Panc1 (cell line): ENCODE results near the gene EXOC6B. TPM values are rescaled to one million over a fixed set of nuclear protein-coding genes. Genes with fewer than 3 reads are reported as not detected.

Experiments used
- ATAC-seq: fragments of 200-7000 bp; cut with Tn5 transposase; 2 replicates; pipeline ENCODE4 v1.9.1; 2020; ENCODE audit warnings: mild to moderate bottlenecking, moderate library complexity
- BruUV-seq: library from RNA; stranded (reverse); fragments of 400-500 nt; replicated peaks from 2 replicates; lab custom pipeline; 2021; lab: Mats Ljungman, UMichigan
- CTCF ChIA-PET: fragments of 300-600 bp; sonication (Branson Sonifier 250); formaldehyde crosslinking; loops from one replicate; lab custom pipeline; 2022; ENCODE audit warnings: antibody characterized with exemption; lab: Charles Lee
- POLR2A ChIA-PET: fragments of 300-600 bp; sonication (Branson Sonifier 250); formaldehyde crosslinking; loops from one replicate; lab custom pipeline; 2022; ENCODE audit warnings: antibody characterized with exemption; lab: Charles Lee
- DNase-seq: peaks from one replicate; pipeline ENCODE4 v3.0.0-alpha.2; 2010; ENCODE audit warnings: low read depth, low spot score
- H3K27ac ChIP-seq: 2 replicates; pipeline ENCODE4 v1.5.1; 2011; ENCODE audit warnings: mild to moderate bottlenecking, low read length, inconsistent platforms
- H3K27me3 ChIP-seq: fragments of 200-500 bp; sonication (Bioruptor generic); 2 replicates; pipeline ENCODE4 v1.6.0; 2014; ENCODE audit warnings: low read length, inconsistent platforms; ENCODE audit not compliant: control insufficient read depth, insufficient read depth
- H3K36me3 ChIP-seq: fragments of 200-500 bp; sonication (Bioruptor generic); 2 replicates; pipeline ENCODE4 v1.5.1; 2014; ENCODE audit warnings: inconsistent platforms, mild to moderate bottlenecking, low read length, moderate library complexity; ENCODE audit not compliant: control insufficient read depth, insufficient read depth
- H3K4me1 ChIP-seq: 2 replicates; pipeline ENCODE4 v1.5.1; 2011; ENCODE audit warnings: inconsistent platforms, mild to moderate bottlenecking, low read length, moderate library complexity; ENCODE audit not compliant: control insufficient read depth, insufficient read depth
- H3K4me3 ChIP-seq, 2 experiments: 2 replicates each; pipeline ENCODE4 v1.5.1; 2011 to 2012; ENCODE audit warnings: low read depth in 2 of 2, low read length in 2 of 2, mild to moderate bottlenecking in 2 of 2, inconsistent platforms in 1 of 2, moderate library complexity in 1 of 2
- H3K9me3 ChIP-seq: fragments of 200-500 bp; sonication (Bioruptor generic); 2 replicates; pipeline ENCODE4 v1.5.1; 2014; ENCODE audit warnings: low read depth, mild to moderate bottlenecking, inconsistent platforms, low read length, moderate library complexity; ENCODE audit not compliant: control insufficient read depth, insufficient read depth
- CTCF ChIP-seq: fragments of 450-650 bp; IDR thresholded peaks from 2 replicates; pipeline ENCODE4 v1.5.1; 2017; ENCODE audit warnings: mild to moderate bottlenecking
- POLR2AphosphoS5 ChIP-seq: IDR thresholded peaks from 2 replicates; pipeline ENCODE4 v1.6.1; 2012; ENCODE audit warnings: mild to moderate bottlenecking, low read depth, low read length, moderate library complexity
- REST ChIP-seq, 2 experiments: IDR thresholded peaks; 2 replicates each; pipeline ENCODE4 v1.6.1; 2011 to 2012; ENCODE audit warnings: low read depth in 2 of 2, control low read depth in 1 of 2, low read length in 1 of 2, mild to moderate bottlenecking in 1 of 2, moderate library complexity in 1 of 2; ENCODE audit not compliant: insufficient read depth in 1 of 2
- SIN3A ChIP-seq: IDR thresholded peaks from 2 replicates; pipeline ENCODE4 v1.6.1; 2012; ENCODE audit warnings: low read depth, mild to moderate bottlenecking, low read length, moderate library complexity, borderline replicate concordance; ENCODE audit not compliant: insufficient read depth
- TCF7L2 ChIP-seq: IDR thresholded peaks from 2 replicates; pipeline ENCODE4 v1.6.1; 2011; ENCODE audit warnings: mild to moderate bottlenecking, low read depth, low read length, inconsistent platforms
- in situ Hi-C: cut with HindIII; loops from 2 replicates; pipeline ENCODE4 v1.10.0; 2016; ENCODE audit warnings: low sequenced_read_pairs, low pct_unique_long_range_greater_than_20kb
- intact Hi-C: fragments of 100-400 bp; cut with micrococcal nuclease; formaldehyde crosslinking; loops from one replicate; pipeline ENCODE4 v1.10.0; 2022; ENCODE audit not compliant: unreplicated experiment
- total RNA-seq: library from RNA; stranded (reverse); gene quantifications from one replicate; pipeline ENCODE4 v1.2.1, GENCODE V29; 2021; ENCODE audit not compliant: unreplicated experiment

Gene EXOC6B
- total RNA-seq, 1 experiment from 2014 or later: 23.2 TPM

- Histone ChIP-seq H3K4me1 (no peaks in the 10 kb centered on the region), H3K9me3 (no peaks in the 10 kb centered on the region), H3K4me3 (no peak overlapping the region), H3K36me3 (no peaks in the 10 kb centered on the region), H3K27me3 (peaks cover 11% of the 10 kb centered on the region), H3K27ac (no peak overlapping the region)
- ChIA-PET CTCF (no interaction called here), POLR2A (no interaction called here)
- intact Hi-C loops (no loop called here), in situ Hi-C loops (no loop called here)
- ATAC-seq (no peak), DNase-seq (no peak)
- no TSS peak for BruUV-seq
- TF ChIP-seq POLR2AphosphoS5 (no peak), SIN3A (no peak), REST (IDR thresholded peaks at IDR 0.05; ENCODE audit: insufficient read depth in 1 of 2, low read depth in 2 of 2, low read length in 1 of 2) (no peak), CTCF (no peak), TCF7L2 (no peak)
Observed at GRCh38 chr2:72166279-72166678, 659.6 kb downstream of the EXOC6B start.

GRCh38 chr2:72165792-72166191 is 660.0 kb downstream of the EXOC6B start:
- CTCF ChIA-PET: no interaction called here
- no TSS peak for BruUV-seq
- no peaks in the 10 kb centered on the region for H3K4me1 ChIP-seq
- H3K36me3 ChIP-seq: no peaks in the 10 kb centered on the region
- no peaks in the 10 kb centered on the region for H3K9me3 ChIP-seq
- H3K27ac ChIP-seq: no peak overlapping the region
- H3K27me3 ChIP-seq: peaks cover 11% of the 10 kb centered on the region
- H3K4me3 ChIP-seq: no peak overlapping the region
- ATAC-seq (no peak), DNase-seq (no peak)
- in situ Hi-C loops (no loop called here), intact Hi-C loops (no loop called here)
- TF ChIP-seq SIN3A: no peak
- TF ChIP-seq REST (IDR thresholded peaks at IDR 0.05; ENCODE audit: insufficient read depth in 1 of 2, low read depth in 2 of 2, low read length in 1 of 2): no peak
- no peak for TF ChIP-seq TCF7L2
- no peak for TF ChIP-seq POLR2AphosphoS5
- POLR2A ChIA-PET: no interaction called here
